HG03342 (cell line): ENCODE measurements around the gene ISYNA1.

Experiments used
- ATAC-seq: cut with Tn5 transposase; IDR thresholded peaks from one replicate; pipeline ENCODE4 v1.9.1; 2021; ENCODE audit warnings: mild to moderate bottlenecking, moderate library complexity; ENCODE audit not compliant: unreplicated experiment

Gene ISYNA1

DNA sequence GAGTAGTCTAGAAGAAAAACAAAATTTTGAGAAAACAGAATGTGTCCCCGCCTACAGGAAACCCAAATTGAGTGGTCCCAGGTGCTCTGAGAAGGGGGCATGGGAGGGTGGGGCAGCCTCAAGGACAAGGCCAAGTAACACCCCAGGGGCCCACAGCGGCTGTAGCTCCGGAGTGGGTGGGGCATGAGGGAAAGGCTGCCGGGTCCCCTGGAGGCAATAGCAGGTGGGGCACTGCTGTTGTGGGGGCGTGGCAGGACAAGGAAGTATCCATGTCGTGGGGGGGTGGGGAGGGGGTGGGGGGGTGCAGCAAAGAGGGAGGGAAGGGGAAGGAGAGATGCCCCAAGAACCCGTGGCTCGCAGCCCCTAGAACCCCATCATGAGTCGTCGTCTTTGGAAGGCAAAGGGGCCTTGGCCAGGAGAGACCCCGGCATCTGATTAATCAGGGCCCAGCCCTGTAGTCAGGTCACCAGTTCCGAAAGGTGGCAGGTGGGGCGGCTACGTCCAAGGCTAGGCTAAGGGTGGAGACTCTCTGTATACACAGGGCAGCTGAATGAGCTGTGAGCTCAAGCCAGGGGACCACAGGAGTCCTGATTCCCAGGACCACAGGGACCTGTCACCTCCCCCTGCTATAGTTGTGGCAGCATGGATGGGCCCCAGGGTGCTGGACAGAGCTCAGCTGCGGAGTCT lies 7.5 kb upstream of the ISYNA1 start:
- ATAC-seq: no peak

DNA sequence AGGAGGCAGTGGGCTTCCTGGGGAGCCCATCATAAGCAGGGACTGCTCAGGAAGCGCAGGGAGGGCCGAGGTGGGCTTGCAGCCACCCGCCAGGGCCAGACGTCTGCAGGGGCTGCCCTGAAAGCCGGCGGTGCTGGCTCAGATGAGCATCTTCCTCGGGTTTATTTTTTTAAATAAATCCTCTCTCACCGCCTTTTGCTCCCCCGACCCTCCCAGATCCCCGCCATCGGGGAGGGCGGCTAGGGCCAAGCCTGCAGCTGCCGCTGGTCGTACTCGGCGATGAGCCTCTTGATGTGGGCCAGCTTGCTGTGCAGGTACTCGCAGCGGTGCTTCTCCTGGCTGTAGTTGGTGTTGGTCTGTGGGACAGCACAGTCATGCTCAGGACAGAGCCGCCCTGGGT lies 6.6 kb upstream of the ISYNA1 start:
- ATAC-seq: no peak

DNA sequence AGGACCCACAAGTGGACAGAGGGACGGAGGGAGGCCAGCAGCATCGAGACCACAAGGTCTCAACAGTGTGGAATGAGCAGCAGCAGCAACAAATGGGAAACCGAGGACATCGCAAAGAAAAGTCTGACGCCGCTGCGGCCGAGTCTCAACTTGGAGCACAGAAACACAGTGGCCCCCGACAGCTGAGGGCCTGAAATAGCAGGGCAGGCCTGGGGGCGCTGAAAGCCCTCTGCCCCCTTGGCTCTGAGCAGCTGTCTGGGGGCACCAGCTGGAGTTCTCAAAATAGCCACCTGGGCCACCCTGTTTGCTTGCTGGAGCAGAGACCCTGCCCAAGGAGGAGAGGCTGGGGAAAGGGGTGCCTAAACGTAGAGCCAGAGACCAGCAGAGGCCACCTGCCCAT lies 5.9 kb upstream of the ISYNA1 start:
- ATAC-seq: no peak

DNA sequence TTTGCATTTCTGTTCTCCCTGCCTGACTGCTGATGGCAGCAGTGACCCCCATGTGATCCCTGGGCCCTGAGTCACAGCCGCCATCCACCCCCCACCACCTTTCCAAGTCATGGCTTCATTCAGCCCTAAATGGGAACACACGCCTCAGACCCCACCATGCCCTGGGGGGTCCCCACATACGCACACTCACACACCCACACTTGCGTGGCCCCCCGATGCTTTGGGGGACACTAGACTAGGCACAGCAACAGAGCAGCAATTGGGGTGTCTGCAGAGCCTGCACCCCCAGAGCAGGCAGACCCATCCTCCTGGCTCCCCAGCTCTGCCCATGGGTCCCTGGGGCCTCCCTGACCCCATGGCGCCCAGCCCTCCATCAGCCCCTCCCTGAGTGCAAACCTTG lies 5.5 kb upstream of the ISYNA1 start:
- no peak for ATAC-seq

DNA sequence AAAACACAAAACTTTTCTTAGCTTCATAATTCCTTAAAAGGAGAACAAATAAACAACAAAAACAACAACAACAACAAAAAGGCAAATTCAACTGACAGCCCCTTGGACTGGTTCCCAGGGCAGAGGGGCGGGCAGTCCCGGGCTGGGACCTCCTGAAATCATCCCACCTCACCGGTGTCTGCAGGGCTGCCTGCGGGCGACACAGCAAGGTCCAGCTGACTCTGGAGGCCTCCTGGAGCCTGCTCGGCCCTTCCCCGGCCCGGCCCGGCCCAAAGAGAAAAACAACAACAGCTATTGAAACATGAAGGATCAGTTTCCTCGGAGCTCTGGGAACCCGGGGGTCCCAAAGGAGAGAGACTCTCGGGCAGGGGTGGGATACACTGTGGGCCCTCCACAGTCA lies 5.0 kb upstream of the ISYNA1 start:
- no peak for ATAC-seq

DNA sequence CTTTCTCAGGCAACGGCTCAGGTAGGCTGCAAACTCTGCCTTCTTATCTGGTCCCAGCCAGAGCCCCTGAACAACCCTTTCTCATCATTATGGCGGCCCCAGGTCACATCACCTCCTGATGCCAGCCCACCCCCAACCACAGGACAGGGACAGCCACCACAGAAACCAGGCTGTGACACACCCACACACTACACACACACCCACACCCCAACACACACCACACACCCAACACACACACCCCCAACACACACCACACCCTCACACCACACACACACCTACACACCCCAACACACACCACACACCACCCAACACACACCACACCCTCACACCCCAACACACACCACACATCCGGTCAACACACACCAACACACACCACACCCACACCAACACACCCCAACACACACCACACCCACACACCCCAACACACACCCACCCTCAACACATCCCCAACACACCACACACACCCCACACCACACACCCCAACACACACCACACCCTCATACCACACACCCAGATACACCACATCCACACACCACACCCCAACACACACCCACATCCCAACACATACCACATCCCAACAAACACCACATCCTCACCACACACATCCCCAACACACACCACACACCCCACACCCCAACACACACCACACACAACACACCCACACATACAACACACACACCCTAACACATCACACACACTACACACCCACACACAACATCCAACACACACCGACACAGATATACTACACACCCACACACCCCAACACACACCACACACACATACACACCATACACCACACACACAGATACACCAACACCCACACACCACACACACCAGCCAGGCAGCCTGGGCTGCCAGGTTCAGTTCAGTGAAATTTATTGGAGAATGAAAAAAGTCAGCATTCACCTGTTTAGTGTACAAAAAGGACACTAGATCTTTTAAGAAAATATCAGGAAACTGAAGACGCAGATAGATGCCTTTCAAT lies 4.2 kb upstream of the ISYNA1 start:
- ATAC-seq: no peak

DNA sequence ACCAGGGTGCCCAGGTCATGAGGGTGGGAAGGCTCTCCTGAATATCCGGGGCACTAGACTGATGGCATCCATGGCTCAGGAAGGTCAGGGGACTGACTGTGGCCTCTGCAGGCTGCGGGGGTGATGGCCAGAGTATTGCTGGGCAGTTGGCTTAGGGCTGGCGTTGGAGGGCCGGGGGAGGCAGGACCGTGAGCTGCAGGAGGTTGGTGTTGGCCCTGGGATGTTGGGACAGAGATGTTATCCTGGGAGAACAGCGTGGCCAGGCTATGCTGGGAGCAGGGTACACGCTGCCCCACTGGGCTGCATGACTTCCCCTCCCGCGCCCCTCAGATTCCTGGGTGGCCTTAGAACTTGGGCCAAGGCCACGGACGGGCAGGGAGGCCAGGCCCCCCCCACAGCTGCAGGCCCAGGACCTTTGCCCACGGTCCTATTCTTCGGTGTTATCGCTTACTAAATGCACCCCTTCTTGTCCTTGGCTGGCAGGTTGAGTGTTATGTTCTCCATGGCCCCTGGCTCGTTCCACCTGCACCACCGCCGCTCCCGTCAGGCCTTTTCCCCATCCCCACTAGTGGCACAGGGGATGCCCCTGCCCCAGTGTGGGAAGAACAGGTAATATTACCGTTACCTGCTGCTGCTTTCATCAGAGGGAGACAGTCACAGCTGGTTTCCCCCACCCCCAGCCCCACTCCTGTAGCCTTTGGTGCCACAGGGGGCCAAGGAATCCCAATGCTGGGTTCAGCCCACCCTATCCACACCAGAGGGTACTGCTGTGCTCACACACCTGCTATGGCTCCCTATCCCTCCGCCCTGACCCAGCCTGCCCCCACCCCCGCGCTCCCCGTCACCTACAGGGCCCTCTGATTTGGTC lies 3.2 kb upstream of the ISYNA1 start:
- no peak for ATAC-seq

DNA sequence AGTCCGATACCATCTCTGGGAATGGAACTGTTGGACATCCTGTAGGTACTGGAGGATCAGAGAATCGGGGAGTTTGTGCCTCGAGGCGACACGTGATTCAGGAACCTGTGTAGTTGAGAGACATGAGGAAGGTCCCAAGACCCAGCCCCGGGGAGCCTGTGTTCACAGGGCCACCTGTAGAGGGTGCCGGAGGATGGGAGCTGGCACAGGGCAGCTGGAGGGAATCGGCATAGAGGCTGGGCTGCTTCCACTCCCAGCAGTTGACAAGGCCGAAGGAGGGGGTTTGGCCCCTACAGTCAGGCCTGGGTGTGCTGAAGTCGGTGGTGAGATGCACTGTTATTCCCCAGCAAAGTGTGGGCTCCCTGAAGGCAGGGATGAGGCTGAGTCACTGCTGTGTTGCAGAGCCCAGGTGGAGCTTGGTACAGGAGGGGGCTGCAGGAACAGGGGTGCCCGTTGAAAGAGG lies 2.5 kb upstream of the ISYNA1 start:
- no peak for ATAC-seq

DNA sequence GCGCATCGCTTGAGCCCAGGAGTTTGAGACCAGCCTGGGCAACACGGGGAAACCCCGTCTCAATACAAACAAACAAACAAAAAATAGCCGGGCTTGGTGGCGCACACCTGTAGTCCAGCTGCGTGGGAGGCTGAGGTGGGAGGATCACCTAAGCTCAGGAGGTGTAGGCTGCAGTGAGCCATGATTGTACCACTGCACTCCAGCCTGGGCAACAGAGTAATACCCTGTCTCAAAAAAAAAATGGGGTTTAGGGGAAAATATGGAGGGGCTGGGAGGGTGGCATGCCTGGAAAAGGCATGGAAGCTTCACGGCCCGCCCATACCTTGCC lies 1.9 kb upstream of the ISYNA1 start:
- no peak for ATAC-seq

DNA sequence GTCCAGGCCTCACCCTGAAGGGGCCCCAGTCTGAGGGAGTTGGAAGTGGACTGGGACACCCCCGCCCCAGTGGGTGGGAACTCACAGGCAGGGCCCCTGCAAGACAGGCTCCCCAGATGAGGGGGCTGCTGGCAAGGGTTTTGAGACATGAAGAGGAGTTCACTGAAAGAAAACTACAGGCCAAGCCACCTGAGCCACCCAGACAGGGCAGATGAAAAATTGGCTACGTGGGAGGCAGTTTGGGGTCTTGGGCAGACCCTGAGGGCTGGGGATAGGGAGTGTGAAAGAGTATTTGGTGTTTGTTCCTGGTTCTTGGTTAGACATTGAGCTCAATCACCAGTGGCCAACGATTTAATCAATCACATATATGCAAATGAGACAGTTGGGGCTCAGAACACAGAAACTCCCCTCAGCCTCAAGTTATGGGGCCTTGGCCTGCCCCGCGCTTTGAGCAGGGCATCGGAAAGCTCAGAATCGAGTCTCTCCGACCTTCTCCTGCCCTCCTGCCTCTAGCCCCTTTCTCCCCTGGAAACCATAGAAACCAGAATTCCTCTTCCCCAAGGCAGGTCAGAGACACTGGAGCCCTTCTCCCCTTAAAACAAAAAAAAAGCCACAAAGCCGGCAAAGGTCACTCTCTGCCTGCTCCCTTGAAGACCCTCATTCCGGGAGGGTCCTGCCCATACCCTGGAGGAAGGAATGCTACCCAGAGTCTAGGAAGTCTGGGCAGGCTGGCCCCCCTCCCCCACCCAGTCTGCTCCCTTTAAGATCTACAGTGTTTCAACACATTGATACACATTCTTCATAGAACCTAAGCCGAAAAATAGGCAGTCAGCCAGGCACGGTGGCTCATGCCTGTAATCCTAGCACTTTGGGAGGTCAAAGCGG lies 1.3 kb upstream of the ISYNA1 start:
- ATAC-seq: no peak

DNA sequence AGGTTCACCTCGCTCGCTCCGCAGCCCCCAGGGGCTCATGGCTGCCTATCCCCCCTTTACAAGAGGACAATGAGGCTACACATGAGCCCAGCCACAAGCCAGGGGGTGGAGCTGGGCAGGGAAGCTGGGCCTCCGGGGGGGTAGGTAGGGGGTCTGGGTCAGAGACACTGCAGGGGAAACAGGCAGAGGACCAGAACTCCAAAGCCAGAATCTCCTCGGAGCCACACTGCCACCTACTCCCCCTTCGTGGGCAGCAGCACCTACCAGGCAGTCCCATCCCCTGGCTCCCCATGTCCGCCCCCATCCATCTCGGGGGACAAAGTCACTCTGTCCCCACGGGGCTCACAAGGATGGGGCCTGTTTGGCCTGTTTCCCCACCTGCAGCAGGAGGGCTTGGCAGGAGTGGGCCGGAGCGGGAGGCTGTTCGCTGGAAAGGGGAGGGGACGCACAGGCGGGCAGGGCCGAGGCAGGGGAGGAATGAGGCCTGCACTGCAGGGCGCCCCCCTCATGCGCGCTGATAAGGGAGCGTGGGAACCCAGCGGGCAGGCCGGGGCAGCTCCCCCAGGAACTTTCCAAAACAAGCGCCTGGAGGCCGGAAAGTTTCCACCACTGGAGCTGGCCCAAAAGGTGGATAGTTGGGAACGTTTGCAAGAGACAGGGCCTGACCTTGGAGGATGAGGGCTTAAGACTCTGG lies 545 bp upstream of the ISYNA1 start:
- no peak for ATAC-seq

DNA sequence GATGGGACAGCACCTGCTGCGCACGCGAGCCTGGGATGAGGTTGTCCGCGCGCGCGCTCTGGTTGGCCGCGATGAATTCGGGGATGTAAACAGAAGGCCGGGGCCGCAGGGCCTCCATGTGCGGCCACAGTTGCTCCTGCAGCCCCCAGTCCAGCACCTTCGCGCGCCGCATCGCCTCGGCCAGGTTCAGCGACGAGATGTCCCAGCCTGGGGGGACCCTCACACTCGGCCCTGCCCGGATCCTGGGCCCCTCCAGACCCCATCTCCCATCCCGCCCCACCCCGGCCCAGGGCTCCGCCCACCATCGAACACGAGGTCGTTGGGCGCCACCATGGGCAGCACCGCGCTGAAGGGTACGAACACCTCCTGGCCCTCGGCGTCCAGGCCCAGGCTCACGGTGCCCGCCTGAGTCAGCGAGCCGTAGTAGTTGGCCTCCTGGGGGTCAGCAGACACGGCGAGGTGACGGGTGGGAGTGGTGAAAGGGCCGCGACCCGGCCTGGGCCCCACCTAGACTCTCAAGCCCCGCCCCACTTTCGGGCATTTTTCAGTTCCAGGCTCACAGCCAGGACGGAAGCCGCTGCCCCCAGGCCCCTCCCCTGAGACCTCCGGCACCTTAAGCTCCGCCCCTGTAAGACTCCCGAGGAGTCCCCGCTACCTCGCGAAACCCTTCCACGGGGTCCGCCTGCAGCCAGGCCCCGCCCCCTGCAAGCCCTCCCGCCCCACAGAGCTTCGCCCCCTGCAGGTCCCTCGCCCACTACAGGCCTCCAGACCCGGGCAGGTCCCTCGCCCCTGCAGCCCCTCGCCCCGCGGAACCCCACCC lies 1.1 kb downstream of the ISYNA1 start:
- no peak for ATAC-seq

DNA sequence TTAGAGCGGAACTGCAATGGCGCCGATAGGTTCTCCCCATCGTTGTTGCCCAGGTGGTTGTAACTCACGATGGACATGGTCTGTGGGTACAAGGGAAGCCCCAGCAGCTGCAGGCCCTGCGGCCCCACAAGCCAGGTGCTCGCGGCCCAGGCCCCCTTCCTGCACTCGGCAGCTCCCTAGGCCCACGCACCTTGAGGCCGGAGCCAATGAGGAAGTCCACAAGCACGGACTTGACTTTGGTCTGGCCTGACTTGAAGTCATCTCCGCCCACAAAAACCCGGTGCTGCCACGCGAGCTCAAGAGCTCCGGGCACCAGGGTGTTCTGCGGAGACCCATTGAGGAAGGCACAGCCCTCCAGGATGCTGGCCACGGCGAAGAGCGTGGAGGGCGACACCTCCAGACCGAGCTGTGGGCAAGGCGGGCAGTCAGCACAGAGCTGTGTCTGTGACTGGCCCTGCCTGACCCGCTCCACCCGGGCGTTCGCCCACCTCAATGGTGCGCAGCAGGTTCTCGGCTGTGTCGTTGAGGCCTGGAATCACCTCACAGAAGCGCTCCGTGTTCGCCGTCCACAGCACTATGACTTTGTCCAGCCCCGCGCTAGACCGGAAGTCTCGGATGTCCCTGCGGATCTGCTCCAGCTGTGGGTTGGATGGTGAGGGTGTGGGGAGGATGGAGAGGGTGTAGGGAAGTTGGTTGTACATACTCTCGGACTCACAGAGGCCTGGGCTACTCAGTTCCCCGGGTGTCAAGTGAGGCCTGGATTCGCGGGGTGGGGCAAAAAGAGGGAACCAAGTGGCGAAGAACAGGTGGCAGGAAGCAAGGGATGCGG lies 1.9 kb downstream of the ISYNA1 start:
- ATAC-seq: no peak

DNA sequence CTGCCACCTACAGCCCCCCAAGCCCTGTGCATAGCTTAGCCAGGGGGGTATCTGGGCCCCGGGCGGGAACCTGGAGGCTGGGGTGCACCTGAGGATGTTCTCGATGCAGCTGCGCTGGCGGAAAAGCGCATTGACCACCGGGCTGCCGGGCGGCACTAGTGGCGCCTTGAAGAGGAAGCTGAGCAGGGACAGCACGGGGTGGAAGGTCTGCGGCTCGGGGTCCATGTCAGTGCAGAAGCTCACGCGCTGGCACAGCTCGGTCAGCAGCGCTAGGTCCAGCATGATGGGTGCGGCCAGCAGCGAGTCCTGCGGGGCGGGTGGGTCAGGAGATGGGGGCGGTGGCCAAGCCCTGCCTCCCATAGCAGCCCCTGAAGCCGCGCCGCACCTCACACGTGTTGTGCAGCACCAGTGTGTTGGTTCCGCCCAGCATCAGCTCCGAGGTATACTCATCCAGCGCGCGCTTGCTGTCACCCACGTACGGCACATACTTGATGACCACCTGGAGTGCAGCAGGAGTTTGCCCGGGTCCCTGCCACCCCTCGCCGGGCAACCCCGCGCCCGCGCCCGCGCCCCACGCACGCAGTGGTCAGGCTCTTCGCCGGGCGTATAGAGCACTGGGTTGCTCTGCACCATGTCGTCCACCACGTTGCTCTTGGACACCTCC lies 2.6 kb downstream of the ISYNA1 start:
- no peak for ATAC-seq

DNA sequence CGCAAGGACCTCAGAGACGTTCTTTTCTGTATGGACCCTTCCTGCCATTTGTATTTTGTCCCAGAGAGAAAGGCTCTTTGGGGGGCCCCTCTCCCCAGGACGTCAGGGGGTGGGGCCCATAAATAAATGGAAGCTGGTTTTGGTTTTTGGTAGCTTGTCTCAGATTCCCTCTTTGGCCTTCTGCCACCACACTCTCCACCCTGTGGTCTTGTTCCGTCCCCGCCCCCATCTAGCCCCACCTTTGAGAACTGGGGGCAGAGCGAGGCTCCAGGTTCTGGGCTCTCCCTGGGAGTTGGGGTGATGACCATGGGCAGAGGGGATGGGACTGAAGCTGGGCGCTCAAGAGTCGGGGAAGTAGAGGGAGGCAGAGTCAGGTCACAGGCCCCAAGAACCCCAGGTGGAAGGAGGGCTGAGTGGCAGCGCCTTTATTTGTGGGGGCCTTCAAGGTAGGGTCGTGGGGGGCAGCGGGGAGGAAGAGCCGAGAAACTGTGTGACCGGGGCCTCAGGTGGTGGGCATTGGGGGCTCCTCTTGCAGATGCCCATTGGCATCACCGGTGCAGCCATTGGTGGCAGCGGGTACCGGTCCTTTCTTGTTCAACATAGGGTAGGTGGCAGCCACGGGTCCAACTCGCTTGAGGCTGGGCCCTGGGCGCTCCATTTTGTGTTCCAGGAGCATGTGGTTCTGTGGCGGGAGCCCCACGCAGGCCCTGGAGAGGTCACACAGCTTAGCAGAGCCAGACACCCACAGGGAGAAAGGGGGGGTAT lies 3.3 kb downstream of the ISYNA1 start:
- ATAC-seq: no peak

DNA sequence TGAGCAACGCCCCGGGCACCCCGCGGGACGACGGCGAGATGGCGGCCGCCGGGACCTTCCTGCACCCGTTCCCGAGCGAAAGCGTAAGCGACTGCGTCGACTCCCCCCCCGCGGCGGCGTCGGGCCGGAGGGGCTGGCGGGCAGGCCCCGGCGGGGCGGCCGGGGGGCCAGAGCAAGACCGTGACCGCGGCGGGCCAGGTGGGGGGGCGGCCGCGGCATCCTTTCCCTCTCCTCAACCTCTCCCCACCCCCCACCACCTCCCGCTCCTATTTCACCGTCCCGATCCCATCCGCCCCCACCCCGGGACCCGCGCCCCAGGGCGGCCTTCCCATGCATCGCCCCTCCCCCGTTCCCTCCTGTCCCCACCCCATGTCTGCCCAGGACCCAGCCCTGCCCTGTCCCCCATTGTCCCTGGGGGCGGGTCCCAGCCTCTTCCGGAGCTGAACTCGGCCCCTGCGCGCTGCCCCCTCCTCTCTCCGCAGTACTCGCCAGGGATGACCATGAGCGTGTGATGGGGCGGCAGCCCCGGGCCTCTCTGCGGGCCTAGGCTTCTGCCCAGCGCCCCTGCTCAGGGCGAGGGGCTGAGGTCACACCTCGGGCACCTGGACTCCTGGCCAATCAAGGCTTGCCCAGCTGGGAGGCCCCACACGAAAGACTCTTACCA lies 4.1 kb downstream of the ISYNA1 start:
- no peak for ATAC-seq
